ENCODE measurements around the gene SERPINA4.
A peak's percentile ranks its signal among the peaks of the same experiment; 100 is the strongest.
"Not testable (repeated sequence)": the region's sequence is repeated elsewhere in the genome, so short reads cannot be mapped to it uniquely, and the experiment has no call there.

The SERPINA4 gene

DNA sequence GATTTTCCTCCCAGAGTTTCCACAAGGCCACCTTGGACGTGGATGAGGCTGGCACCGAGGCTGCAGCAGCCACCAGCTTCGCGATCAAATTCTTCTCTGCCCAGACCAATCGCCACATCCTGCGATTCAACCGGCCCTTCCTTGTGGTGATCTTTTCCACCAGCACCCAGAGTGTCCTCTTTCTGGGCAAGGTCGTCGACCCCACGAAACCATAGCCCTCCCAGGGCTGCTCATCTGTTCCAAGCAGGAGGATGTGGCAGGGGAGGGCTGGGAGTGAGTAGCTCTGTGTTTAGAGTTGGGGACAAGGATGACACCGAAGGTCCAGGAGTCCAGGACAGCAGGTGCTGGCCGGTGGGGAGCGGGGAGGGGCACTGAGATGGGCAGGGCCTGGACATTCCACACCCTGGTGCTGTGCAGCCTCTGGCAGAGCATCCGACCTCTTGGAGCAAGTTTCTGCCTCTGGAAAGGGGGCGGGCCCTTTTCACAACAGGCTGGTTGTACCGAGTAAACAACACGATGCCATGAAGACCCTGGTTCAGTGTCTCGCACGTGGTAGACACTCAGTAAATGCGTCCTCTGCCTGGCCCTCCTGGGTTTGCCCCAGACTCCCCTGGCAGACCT lies 8.2 kb downstream of the SERPINA4 start:
- DNase-seq (ENCODE audit: low spot score), result no peak

- DNase-seq (ENCODE audit: low spot score), result no peak
These were observed 8.8 kb downstream of the SERPINA4 start for GRCh38 chr14:94570002-94570400.

DNA sequence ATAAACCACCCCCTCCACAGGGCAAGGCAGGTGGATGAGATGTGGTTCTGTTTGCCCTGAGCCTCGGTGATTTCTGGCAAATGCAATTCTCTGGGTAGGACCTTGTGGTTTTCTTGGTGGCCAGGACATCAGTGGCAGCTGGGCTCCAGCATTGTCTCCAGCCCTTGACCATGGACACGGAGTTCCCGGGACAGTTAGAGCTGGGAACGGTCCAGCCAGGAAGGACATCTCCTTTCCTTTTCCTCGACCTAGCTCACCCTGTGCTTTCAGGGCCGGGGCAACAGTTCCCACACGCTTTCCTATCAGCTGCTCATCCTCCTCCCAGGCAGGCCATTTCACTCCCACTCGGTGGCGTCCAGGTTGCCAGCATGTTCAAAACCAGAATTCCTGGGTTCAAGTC lies 9.2 kb downstream of the SERPINA4 start:
- no peak for DNase-seq (ENCODE audit: low spot score)

DNA sequence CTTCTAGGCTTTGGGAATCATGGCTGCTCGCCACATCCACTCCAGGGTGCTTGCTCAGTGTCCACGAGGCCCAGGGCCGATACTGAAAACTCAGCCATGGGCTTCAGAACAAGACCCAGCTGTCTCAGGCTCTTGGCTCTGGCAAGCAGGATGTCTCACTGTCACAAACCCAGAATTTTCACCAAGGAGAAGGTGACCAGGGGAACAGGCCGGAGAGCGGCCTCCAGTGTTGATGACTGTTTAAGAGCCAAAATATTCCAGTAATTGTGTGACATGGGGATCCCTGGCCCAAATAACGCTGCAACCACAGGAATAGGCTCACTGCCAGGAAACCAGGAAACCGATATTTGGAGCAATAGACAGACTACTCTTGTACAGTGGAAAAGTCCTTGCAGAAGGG lies 10.2 kb downstream of the SERPINA4 start:
- no peak for DNase-seq (ENCODE audit: low spot score)

- DNase-seq (ENCODE audit: low spot score), result no peak
These were observed 10.7 kb downstream of the SERPINA4 start for GRCh38 chr14:94571950-94572349.

DNA sequence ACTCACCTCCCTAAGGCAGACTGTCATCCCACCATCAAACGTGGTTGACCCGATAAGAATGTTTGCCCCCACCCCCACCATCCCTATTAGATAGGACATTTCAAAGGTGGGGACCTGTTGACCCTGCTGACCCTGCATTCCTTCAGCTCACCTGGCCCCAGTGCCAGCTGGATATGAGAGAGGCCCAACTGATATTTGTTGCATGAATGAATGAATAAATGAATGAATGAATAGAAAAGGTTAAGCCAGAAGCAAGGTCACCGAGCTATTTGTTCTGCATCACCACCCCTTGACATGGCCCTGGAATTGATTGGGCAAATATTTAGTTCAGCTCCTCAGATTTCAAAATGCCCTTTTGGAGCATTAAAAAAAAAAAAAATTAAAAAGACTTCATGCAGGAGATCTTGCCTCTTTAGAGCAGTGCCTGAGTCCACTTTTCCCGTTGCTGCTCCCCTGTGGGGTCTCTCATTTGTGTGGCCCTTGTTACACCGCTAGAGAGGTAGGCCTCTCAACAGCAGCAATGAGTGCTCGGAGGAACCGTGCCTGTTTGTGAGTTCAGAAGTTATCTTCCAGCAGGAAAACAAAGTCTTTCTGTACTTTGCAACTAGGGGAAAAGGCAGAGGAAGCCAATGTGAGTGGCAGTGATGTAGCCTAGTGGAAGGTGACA lies 11.5 kb downstream of the SERPINA4 start:
- DNase-seq (ENCODE audit: low spot score), result no peak

DNA sequence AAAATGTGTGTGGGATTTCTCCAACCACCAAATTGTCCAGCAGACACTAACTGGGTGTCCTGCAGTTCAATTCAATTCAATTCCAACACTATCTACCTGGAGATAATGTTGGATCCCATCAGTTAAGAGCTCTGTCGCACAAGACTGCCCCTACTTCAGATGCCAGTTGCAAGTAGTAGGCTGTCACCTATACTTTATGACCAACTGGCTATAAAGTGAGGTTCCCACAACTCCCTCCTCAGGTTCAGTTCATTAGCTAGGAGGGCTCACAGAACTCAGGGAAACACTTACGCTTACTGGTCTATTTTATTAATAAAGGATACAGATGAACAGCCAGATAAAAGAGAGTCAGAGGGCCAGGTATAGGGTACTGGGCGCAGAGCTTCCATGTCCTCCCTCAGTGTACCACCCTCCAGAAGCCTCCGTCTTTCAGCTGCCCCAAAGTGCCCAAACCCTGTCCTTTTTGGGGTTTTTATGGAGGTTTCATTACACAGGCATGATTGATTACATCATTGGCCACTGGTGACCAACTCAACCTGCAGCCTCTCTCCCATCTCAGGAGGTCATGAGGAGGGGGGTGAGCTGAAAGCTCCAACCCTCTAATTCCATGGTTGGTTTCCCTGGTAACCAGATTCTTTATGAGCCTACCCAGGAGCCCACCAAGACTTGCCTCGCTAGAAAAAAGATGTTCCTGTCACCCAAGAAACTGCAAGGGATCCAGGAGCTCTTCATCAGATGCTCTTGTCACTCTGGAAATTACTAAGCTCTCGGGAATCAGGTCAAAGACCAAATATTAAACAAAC lies 12.4 kb downstream of the SERPINA4 start:
- DNase-seq (ENCODE audit: low spot score), result no peak

- no peak for DNase-seq (ENCODE audit: low spot score)
These were observed 13.1 kb downstream of the SERPINA4 start for GRCh38 chr14:94574336-94574735.

DNA sequence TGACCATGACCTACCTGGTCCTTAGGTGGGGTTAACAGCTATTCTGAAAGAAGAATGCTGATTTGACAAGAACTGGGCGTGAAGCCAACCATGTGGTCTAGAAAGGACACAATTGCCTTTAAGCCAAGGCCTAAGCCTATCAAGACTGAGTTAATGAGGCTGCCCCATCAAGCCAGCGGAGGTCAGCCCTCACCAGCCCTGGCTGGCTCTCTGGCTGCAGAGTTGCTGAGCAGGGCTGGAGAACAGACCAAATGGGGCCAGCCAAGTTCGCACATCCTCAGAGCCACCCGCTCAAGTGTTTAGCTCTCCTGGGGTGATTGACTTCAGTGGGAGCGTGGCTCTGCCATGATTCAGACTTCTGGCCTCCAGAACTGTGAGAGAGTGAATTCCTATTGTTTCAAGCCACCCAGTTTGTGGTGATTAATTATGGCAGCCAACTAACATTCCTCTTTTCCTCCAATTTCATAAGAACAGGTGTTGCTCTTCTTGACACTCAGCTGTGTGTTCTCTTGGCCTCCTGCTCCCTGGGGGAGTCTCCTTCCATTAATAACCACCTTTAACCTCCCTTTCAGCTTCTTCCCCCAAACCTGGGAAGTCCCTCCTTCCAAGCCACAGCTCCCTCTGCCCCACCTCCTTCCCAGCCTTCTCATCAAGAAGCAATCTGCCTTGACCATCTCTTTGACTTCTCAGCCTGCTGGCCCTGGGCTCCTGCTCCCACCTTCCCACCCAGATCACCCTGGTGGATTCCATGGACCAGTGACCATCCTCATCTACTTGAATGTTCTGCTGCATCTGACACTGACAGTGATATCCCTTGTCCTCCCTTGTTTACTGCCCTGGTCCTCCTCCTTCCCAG lies 14.7 kb downstream of the SERPINA4 start:
- no peak for DNase-seq (ENCODE audit: low spot score)

DNA sequence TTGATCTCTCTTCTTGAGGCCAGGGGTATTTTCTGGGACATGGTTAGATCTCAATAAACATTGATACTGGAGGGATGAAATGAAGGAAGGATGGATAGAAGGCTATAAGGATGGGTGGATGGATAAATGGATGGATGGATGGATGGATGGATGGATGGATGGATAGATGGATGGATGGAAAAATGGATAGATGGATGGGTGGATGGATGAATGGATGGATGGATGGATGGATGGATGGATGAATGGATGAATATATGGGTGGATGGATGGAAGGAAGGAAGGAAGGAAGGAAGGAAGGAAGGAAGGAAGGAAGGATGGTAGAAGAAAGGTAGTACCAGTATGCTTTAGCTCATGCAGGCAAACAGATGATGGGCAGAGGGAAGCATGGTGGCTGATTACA lies 16.2 kb downstream of the SERPINA4 start:
- not testable (repeated sequence) for DNase-seq (ENCODE audit: low spot score)

GRCh38 chr14:94578712-94579111 lies 17.5 kb downstream of the SERPINA4 start:
- no peak for DNase-seq (ENCODE audit: low spot score)

- DNase-seq (ENCODE audit: low spot score), result peak; percentile 42
These were observed 20.1 kb downstream of the SERPINA4 start, which contains the start of gene SERPINA5 for GRCh38 chr14:94581127-94581999. Gene SERPINA5 (plus strand): TSS chr14:94581426. CDS start chr14:94587363, 5,937 bp downstream.

- no peak for DNase-seq (ENCODE audit: low spot score)
These were observed 21.0 kb downstream of the SERPINA4 start for GRCh38 chr14:94582199-94582750.

DNA sequence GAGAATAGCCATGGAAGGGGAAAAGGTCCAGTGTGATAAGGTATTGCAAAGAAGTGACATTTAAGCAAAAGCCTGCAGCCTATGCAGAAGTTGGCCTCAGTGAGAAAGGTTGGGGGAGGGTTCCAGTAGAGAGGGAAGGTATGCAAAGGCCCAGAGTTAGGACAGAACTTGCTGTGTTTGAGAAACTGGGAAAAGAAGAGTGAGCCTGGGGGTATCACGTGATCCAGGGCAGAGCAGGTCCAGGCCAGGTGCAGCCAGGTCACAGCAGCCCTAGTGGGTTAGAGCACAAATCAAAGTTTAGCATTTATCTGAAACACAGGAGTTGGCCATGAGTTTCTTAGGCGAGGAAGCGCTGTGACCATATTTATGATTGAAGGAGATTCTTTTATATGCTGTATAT lies 21.6 kb downstream of the SERPINA4 start:
- no peak for DNase-seq (ENCODE audit: low spot score)

GRCh38 chr14:94583557-94583956 lies 22.3 kb downstream of the SERPINA4 start:
- DNase-seq (ENCODE audit: low spot score), result no peak

GRCh38 chr14:94584591-94585280 lies 23.5 kb downstream of the SERPINA4 start:
- DNase-seq (ENCODE audit: low spot score), result no peak

DNA sequence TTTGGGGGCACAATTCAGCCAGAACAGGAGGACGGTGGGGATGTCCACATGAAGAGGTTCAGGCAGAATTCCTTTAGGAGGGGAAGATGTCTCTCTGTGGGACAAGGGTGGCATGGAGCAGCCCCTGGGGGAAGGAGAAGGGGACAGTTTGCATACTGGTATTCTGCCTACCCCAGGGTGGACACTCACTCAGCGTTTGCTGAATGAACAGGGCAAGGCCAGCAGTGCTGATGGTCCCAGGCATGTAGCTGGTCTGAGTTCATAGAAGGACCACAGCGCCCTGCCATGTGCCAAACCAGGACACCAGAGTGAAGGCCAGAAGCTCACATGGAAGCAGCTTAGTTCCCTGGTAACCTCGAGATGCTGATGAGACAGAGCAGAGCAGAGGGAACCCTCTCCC lies 25.4 kb downstream of the SERPINA4 start:
- no peak for DNase-seq (ENCODE audit: low spot score)

- DNase-seq (ENCODE audit: low spot score), result no peak
These were observed 27.1 kb downstream of the SERPINA4 start for GRCh38 chr14:94588311-94588710.

DNA sequence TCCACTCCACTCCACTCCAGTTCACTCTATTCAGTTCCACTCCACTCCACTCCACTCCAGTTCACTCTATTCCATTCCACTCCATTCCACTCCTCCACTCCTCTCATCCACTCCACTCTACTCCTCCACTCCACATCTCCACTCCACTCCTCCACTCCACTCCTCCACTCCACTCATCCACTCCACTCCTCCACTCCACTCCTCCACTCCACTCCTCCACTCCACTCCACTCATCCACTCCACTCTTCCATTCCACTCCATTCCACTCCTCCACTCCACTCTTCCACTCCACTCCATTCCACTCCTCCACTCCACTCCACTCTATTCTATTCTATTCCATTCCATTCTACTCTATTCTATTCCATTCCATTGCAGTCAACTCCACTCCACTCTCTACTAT lies 29.8 kb downstream of the SERPINA4 start:
- no peak for DNase-seq (ENCODE audit: low spot score)

GRCh38 chr14:94591871-94592270 lies 30.6 kb downstream of the SERPINA4 start:
- DNase-seq (ENCODE audit: low spot score), result no peak

All from SW480 (cell line).